ENCODE results near the gene CDON.
A peak's percentile ranks its signal among the peaks of the same experiment; 100 is the strongest.
"Not testable (repeated sequence)": the region's sequence is repeated elsewhere in the genome, so short reads cannot be mapped to it uniquely, and the experiment has no call there.

CDON gene

GRCh38 chr11:125924384-125925007, 138.2 kb downstream of the CDON start:
- no peak for DNase-seq (ENCODE audit: low read depth, low spot score)

GRCh38 chr11:125923633-125924032, 139.0 kb downstream of the CDON start:
- no peak for DNase-seq (ENCODE audit: low read depth, low spot score)

- peak; percentile 21 for DNase-seq (ENCODE audit: low read depth, low spot score)
These were observed 139.6 kb downstream of the CDON start for GRCh38 chr11:125923012-125923579.

- DNase-seq (ENCODE audit: low read depth, low spot score): no peak
These were observed 140.5 kb downstream of the CDON start for GRCh38 chr11:125922156-125922555.

- DNase-seq (ENCODE audit: low read depth, low spot score): no peak
These were observed 141.6 kb downstream of the CDON start for GRCh38 chr11:125921042-125921441.

GRCh38 chr11:125918140-125918840, 144.4 kb downstream of the CDON start:
- no peak for DNase-seq (ENCODE audit: low read depth, low spot score)

GRCh38 chr11:125916683-125917347, 145.9 kb downstream of the CDON start:
- no peak for DNase-seq (ENCODE audit: low read depth, low spot score)

- not testable (repeated sequence) for DNase-seq (ENCODE audit: low read depth, low spot score)
These were observed 148.1 kb downstream of the CDON start for GRCh38 chr11:125914601-125915000.

- no peak for DNase-seq (ENCODE audit: low read depth, low spot score)
These were observed 152.3 kb downstream of the CDON start for GRCh38 chr11:125910226-125910849.
